PC-3 (cell line): Measurements from ENCODE around the gene SULT6B1. TPM values are rescaled to one million over a fixed set of nuclear protein-coding genes. Genes with fewer than 3 reads are reported as not detected.

ENCODE experiments used
- ATAC-seq: fragments of 200-7000 bp; cut with Tn5 transposase; 2 replicates; pipeline ENCODE4 v1.9.1; 2020; ENCODE audit warnings: mild to moderate bottlenecking, moderate library complexity
- BruUV-seq: library from RNA; stranded (reverse); fragments of 400-500 nt; replicated peaks from 2 replicates; lab custom pipeline; 2021; lab: Mats Ljungman, UMichigan
- CTCF ChIA-PET: fragments of 300-600 bp; sonication (Branson Sonifier 250); formaldehyde crosslinking; loops from one replicate; lab custom pipeline; 2022; ENCODE audit warnings: antibody characterized with exemption; lab: Charles Lee
- POLR2A ChIA-PET: fragments of 300-600 bp; sonication (Branson Sonifier 250); formaldehyde crosslinking; loops from one replicate; lab custom pipeline; 2022; ENCODE audit warnings: antibody characterized with exemption; ENCODE audit not compliant: unreplicated experiment; lab: Charles Lee
- DNase-seq: peaks from one replicate; pipeline ENCODE4 v3.0.0-alpha.2; 2015
- H2AFZ ChIP-seq: fragments of 300-600 bp; sonication (generic); 2 replicates; pipeline ENCODE4 v1.6.0; 2016; ENCODE audit warnings: antibody characterized with exemption, low read length
- H3F3A ChIP-seq: fragments of 300-600 bp; sonication (generic); one replicate; pipeline ENCODE4 v1.6.0; 2017; ENCODE audit warnings: antibody characterized with exemption, low read length, control low read depth, mild to moderate bottlenecking; ENCODE audit not compliant: unreplicated experiment
- H3K27ac ChIP-seq: fragments of 300-600 bp; sonication (generic); 2 replicates; pipeline ENCODE4 v1.5.1; 2016; ENCODE audit warnings: mild to moderate bottlenecking, low read length
- H3K27me3 ChIP-seq: fragments of 300-600 bp; sonication (generic); 2 replicates; pipeline ENCODE4 v1.6.1; 2016; ENCODE audit warnings: low read length, mixed read lengths
- H3K36me3 ChIP-seq: fragments of 300-600 bp; sonication (generic); 2 replicates; pipeline ENCODE4 v1.6.1; 2016; ENCODE audit warnings: low read depth, mixed run types, low read length, mixed read lengths
- H3K4me1 ChIP-seq: fragments of 300-600 bp; sonication (generic); 2 replicates; pipeline ENCODE4 v1.5.1; 2016; ENCODE audit warnings: low read length; ENCODE audit not compliant: insufficient read depth
- H3K4me2 ChIP-seq: fragments of 300-600 bp; sonication (generic); 2 replicates; pipeline ENCODE4 v1.6.0; 2016; ENCODE audit warnings: low read length
- H3K4me3 ChIP-seq: fragments of 300-600 bp; sonication (generic); 2 replicates; pipeline ENCODE4 v1.5.1; 2016; ENCODE audit warnings: mild to moderate bottlenecking, low read length, mixed read lengths
- H3K79me2 ChIP-seq: fragments of 300-600 bp; sonication (generic); 2 replicates; pipeline ENCODE4 v1.6.1; 2017; ENCODE audit warnings: low read length, mixed read lengths
- H3K9ac ChIP-seq: fragments of 300-600 bp; sonication (generic); 2 replicates; pipeline ENCODE4 v1.6.0; 2016; ENCODE audit warnings: mild to moderate bottlenecking, low read length
- H3K9me2 ChIP-seq: fragments of 300-600 bp; sonication (generic); replicated peaks from 2 replicates; pipeline ENCODE4 v1.6.1; 2016; ENCODE audit warnings: mixed run types, low read length, mixed read lengths
- H3K9me3 ChIP-seq: fragments of 300-600 bp; sonication (generic); 2 replicates; pipeline ENCODE4 v1.6.1; 2016; ENCODE audit warnings: low read length, mixed read lengths
- H4K20me1 ChIP-seq: fragments of 300-600 bp; sonication (generic); 2 replicates; pipeline ENCODE4 v1.6.1; 2016; ENCODE audit warnings: low read length, mixed read lengths
- EZH2 ChIP-seq: fragments of 300-600 bp; sonication (generic); IDR thresholded peaks from one replicate; pipeline ENCODE4 v1.6.1; 2017; ENCODE audit warnings: antibody characterized with exemption, mild to moderate bottlenecking, low read length; ENCODE audit not compliant: unreplicated experiment
- EZH2phosphoT487 ChIP-seq: fragments of 300-600 bp; sonication (generic); IDR thresholded peaks from 2 replicates; pipeline ENCODE4 v1.6.1; 2018; ENCODE audit warnings: mild to moderate bottlenecking, antibody characterized with exemption, low read length, borderline replicate concordance
- intact Hi-C: fragments of 100-400 bp; cut with micrococcal nuclease; formaldehyde crosslinking; loops from 2 replicates; pipeline ENCODE4 v1.9.0; 2023
- total RNA-seq: library from RNA; depleted of rRNA; stranded (reverse); fragments of >200 nt; gene quantifications from 2 replicates; pipeline ENCODE4 v1.2.3, GENCODE V29; 2014; rRNA removed
- TF ChIP-seq, protein P1 (sequence below): fragments of 300-600 bp; sonication (generic); conservative IDR thresholded peaks from 2 replicates; pipeline ENCODE4 v1.5.1; 2017; ENCODE audit warnings: antibody characterized with exemption, low read depth, mild to moderate bottlenecking, low read length

The SULT6B1 gene
- total RNA-seq, 1 experiment from 2014 or later, result not detected

GRCh38 chr2:37125416-37125815 lies 63.1 kb downstream of the SULT6B1 start:
- Histone ChIP-seq H3K9me2 (no peaks in the 10 kb centered on the region), H3K4me1 (no peaks in the 10 kb centered on the region), H3K9ac (no peak overlapping the region), H3K4me3 (no peak overlapping the region), H3K9me3 (no peaks in the 10 kb centered on the region), H3F3A (no peaks in the 10 kb centered on the region), H4K20me1 (no peaks in the 10 kb centered on the region), H3K36me3 (peaks cover 35% of the 10 kb centered on the region), H2AFZ (no peak overlapping the region), H3K4me2 (no peak overlapping the region), H3K27ac (no peak overlapping the region), H3K79me2 (no peaks in the 10 kb centered on the region), H3K27me3 (no peaks in the 10 kb centered on the region)
- ChIA-PET CTCF (no interaction called here), POLR2A (no interaction called here)
- BruUV-seq, result no TSS peak
- no peak for DNase-seq
- no peak for ATAC-seq
- intact Hi-C loops, result no loop called here
- TF ChIP-seq EZH2phosphoT487 (no peak), EZH2 (no peak)
- TF ChIP-seq, protein P1, sequence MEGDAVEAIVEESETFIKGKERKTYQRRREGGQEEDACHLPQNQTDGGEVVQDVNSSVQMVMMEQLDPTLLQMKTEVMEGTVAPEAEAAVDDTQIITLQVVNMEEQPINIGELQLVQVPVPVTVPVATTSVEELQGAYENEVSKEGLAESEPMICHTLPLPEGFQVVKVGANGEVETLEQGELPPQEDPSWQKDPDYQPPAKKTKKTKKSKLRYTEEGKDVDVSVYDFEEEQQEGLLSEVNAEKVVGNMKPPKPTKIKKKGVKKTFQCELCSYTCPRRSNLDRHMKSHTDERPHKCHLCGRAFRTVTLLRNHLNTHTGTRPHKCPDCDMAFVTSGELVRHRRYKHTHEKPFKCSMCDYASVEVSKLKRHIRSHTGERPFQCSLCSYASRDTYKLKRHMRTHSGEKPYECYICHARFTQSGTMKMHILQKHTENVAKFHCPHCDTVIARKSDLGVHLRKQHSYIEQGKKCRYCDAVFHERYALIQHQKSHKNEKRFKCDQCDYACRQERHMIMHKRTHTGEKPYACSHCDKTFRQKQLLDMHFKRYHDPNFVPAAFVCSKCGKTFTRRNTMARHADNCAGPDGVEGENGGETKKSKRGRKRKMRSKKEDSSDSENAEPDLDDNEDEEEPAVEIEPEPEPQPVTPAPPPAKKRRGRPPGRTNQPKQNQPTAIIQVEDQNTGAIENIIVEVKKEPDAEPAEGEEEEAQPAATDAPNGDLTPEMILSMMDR, result no peak

GRCh38 chr2:37119157-37119556 lies 69.3 kb downstream of the SULT6B1 start:
- no TSS peak for BruUV-seq
- intact Hi-C loops, result no loop called here
- POLR2A ChIA-PET, result no interaction called here

More at GRCh38 chr2:37119157-37119556, 69.3 kb downstream of the SULT6B1 start:
- H3K9me2 ChIP-seq, result no peaks in the 10 kb centered on the region
- H3K36me3 ChIP-seq, result peaks cover 14% of the 10 kb centered on the region
- ATAC-seq (no peak; the same call in 1 of the 2 replicates), DNase-seq (no peak)
- H2AFZ ChIP-seq, result no peak overlapping the region
- H3K4me1 ChIP-seq, result no peaks in the 10 kb centered on the region
- peaks cover 3% of the 10 kb centered on the region for H3F3A ChIP-seq
- no peaks in the 10 kb centered on the region for H4K20me1 ChIP-seq
- no peak overlapping the region for H3K4me3 ChIP-seq
- CTCF ChIA-PET, result no interaction called here
- H3K27ac ChIP-seq, result no peak overlapping the region
- TF ChIP-seq, protein P1, result no peak
- no peak for TF ChIP-seq EZH2
- TF ChIP-seq EZH2phosphoT487, result no peak
- H3K27me3 ChIP-seq, result no peaks in the 10 kb centered on the region
- H3K4me2 ChIP-seq, result no peak overlapping the region
- H3K9me3 ChIP-seq, result no peaks in the 10 kb centered on the region
- H3K79me2 ChIP-seq, result no peaks in the 10 kb centered on the region
- H3K9ac ChIP-seq, result no peak overlapping the region

Other genes starting within 250 kb of the SULT6B1 start
- gene STRN, start 222.1 kb downstream of the SULT6B1 start, total RNA-seq, result 12.9 and 18.9 TPM in 2 replicates
- gene HEATR5B, start 104.3 kb downstream of the SULT6B1 start, total RNA-seq, result 10.0 and 13.0 TPM in 2 replicates
- gene GPATCH11, start 104.2 kb downstream of the SULT6B1 start, total RNA-seq, result 4.5 and 5.2 TPM in 2 replicates
- 29.3 and 30.9 TPM in 2 replicates for gene EIF2AK2, start 31.7 kb downstream of the SULT6B1 start, total RNA-seq
- gene CEBPZOS, start 7.8 kb upstream of the SULT6B1 start, total RNA-seq, result 30.8 and 43.8 TPM in 2 replicates
- 39.8 and 40.7 TPM in 2 replicates for gene CEBPZ, start 42.9 kb upstream of the SULT6B1 start, total RNA-seq
- gene NDUFAF7, start 43.0 kb upstream of the SULT6B1 start, total RNA-seq, result 12.3 and 13.2 TPM in 2 replicates
- gene PRKD3, start 136.2 kb upstream of the SULT6B1 start, total RNA-seq, result 26.4 and 27.2 TPM in 2 replicates
- gene QPCT, start 156.0 kb upstream of the SULT6B1 start, total RNA-seq, result not detected in 2 replicates